Measurements from ENCODE around the gene VPREB3. TPM values are rescaled to one million over a fixed set of nuclear protein-coding genes. Genes with fewer than 3 reads are reported as not detected.
A peak's percentile ranks its signal among the peaks of the same experiment; 100 is the strongest.
"Not testable (repeated sequence)": the region's sequence is repeated elsewhere in the genome, so short reads cannot be mapped to it uniquely, and the experiment has no call there.

VPREB3 gene
- polyA plus RNA-seq, 4 donors, result 0.69 to 1.3 (median 0.78) TPM

DNA sequence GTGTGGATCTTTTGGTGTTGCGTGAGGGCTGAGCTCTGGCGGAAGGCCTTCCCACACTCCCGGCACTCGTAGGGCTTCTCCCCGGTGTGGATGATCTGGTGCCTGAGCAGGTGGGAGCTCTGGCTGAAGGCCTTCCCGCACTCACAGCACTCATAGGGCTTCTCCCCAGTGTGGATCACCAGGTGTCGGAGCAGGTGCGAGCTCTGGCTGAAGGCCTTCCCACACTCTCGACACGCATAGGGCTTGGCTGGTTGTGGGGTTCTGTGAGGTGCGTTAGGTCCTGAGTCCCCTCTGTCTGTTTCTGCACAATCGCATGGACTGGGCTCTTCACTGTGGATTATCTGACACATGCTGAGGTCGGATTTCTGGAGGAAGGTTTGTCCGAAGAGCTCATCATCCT is 9.7 kb downstream of the VPREB3 start:
- DNase-seq (ENCODE audit: low read depth in 4 of 4, low spot score in 3 of 4), result no peak

DNA sequence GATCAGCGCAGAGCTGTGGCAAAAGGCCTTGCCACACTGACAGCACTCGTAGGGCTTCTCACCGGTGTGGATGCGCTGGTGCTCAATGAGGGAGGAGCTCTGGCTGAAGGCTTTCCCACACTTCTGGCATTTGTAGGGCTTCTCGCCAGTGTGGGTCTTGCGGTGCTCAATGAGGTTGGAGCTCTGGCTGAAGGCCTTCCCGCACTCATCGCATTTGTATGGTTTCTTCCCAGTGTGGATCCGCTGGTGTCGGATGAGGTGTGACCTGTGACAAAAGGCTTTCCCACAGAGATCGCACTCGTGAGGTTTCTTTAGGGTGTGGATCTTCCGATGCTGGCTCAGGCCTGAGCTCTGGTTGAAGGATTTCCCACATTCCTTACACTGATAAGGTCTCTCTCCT is 10.2 kb downstream of the VPREB3 start:
- no peak for DNase-seq (ENCODE audit: low read depth in 4 of 4, low spot score in 3 of 4)

DNA sequence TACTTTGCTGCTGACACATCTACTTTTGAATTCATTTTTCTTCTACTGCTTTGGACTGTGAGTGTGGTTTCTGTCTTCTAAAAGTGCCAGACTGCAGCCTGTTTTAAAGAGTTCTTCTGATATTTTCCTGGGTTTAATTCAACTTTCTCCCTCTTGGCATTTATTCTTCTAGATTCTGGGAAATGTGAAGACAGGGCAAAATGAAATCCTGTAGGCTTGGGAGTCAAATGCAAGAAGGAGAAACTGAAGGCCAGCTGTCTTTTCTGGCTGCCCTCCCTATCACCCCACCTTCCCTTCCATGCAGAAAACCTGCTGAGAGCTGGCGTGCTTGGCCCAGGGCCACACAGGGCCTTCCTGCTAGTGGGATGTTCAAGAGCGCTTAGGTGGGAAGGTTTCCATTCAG is 10.9 kb downstream of the VPREB3 start:
- no peak for DNase-seq (ENCODE audit: low read depth in 4 of 4, low spot score in 3 of 4)

DNA sequence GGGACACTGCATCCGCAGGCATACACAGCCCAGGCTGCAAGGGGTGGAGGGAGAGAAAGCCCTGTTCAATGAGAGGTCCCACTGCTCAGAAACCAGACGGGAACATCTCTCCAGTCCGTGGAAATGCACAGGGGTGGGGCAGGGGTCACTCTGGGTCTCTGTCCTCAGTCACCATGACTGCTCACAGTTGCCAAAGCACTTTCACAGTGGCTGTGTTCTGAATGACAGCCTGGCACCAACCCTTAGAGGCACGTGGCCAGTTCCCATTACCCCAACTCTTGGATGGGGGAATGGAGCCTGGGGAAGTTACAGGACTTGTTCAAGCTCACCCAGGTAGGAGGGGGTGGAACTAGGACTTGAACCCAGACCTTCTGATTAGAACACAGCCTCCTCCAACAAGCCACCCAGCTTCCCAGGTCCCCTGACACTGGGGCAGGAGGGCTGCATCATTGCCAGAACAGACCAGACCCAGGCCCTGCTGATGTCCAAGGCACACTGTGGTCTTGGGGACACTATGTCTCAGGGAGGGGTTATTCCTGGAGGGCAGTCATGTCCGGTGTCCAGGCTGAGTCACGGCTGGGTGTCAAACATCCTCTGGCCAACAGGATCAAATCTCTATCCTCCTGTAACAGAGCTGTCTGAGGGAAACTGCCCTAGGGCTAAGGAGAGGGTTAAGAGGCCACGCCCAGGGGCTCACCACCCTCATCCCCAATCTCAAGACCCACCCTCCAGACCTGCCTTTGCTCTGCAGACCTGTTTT is 11.5 kb downstream of the VPREB3 start:
- DNase-seq (ENCODE audit: low read depth in 4 of 4, low spot score in 3 of 4), result no peak

DNA sequence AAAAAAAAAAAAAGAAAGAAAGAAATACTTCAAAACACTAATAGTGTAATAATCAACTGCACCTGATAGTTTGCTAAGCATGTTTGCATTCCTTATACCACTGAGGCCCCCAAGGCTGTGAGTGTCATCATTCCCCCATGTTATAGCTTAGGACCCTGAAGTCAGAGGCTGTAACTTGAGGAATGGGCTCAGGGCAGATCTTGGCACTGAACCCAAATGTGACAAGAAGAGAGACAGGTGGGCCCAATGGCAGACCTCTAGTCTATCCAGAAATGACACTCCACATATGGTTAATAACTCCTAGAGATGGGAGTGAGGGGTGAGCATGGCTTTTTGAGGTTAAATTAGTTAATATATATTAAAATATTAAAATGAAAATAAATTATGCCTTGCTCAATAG is 16.5 kb downstream of the VPREB3 start:
- no peak for DNase-seq (ENCODE audit: low read depth in 4 of 4, low spot score in 3 of 4)

DNA sequence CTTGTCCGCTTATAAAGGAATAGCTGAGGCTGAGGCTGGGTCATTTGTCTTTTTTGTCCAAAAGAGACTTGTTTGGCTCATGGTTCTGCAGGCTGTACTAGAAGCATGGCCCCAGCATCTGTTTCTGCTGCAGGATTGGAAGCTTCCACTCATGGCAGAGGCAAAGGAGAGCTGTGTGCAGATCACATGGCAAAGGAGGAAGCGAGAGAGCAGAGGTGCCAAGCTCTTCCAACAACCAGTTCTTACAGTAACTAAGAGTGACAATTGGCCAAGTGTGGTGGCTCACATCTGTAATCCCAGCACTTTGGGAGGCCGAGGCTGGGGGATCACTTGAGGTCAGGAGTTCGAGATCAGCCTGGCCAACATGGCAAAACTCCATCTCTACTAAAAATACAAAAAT is 26.1 kb downstream of the VPREB3 start:
- not testable (repeated sequence) for DNase-seq (ENCODE audit: low read depth in 4 of 4, low spot score in 3 of 4)

DNA sequence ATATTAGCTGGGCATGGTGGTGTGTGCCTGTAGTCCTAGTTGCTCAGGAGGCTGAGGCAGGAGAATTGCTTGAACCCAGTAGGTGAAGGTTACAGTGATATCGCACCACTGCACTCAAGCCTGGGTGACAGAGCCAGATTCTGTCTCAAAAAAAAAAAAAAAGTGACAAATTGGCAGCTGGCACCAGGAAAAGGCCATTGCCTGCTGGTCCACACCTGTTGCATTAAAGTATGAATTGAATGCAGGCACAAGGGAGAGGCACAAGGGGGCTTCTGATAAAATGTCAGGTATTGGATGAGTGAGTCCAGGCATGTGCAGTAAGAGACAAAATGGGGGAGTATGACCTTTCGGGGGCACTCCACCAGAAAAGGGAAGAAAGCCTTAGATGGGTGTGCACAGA is 31.5 kb downstream of the VPREB3 start:
- no peak for DNase-seq (ENCODE audit: low read depth in 4 of 4, low spot score in 3 of 4)

DNA sequence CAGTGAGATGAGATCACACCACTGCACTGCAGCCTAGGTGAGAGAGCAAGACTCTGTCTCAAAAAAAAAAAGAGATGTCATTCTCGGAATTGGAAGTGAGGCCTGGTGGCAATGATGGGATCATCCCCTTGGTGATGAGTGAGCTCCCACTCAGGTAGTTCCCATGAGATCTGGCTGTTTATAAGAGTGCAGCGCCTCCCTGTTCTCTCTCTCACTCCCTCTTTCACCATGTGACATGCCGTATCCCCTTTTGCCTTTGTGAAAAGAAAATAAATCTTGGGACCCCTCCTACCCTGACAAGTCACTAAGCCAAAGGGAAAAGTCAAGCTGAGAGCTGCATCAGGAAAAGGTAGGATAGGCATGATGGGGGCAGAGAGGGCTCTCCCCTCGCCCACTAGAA is 32.1 kb downstream of the VPREB3 start:
- no peak for DNase-seq (ENCODE audit: low read depth in 4 of 4, low spot score in 3 of 4)

DNA sequence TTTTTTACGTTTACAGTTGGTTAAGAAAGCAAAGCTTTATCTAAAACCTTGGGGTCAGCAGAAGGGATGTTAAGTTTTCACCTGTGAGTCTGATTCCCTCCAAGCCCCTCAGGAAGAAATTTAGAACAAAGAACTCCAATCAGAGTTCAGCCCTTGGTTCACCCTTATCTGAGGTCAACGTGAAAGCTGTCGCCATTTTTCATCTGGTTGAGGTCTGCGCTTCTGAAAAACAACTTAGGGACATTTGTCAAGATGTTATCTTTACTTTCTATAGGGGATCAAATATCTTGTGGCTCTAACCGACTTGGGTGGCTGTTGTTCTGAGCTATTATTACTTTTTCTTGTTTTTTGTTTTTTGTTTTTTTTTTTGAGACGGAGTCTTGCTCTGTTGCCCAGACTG is 33.4 kb downstream of the VPREB3 start:
- no peak for DNase-seq (ENCODE audit: low read depth in 4 of 4, low spot score in 3 of 4)

DNA sequence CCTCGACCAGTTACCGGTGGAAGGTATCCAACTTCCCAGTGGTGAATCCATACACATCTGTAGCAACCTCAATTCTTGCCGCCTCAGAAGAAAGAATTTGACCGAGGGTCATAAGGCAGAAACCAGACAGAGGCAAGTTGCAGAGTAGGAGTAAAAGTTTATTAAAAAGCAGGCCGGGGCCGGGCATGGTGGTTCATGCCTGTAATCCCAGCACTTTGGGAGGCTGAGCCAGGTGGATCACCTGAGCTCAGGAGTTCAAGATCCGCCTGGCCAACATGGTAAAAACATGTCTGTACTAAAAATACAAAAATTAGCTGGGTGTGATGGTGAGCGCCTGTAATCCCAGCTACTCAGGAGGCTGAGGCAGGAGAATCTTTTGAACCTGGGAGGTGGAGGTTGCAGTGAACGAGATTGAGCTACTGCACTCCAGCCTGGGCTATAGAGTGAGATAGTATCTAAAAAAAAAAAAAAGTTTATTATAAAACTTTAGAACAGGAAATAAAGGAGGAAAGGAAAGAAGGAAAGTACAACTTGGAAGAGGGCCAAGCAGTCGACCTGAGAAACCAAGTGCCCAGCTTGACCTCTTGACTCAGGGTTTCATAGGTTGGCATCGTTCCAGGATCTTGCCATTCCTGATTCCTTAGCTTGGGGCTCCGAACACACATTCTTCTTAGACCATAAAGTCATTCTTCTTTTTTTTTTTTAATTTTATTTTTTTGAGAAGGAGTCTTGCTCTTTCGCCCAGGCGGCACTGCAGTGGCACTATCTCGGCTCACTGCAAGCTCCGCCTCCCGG is 35.7 kb downstream of the VPREB3 start:
- no peak for DNase-seq (ENCODE audit: low read depth in 4 of 4, low spot score in 3 of 4)

DNA sequence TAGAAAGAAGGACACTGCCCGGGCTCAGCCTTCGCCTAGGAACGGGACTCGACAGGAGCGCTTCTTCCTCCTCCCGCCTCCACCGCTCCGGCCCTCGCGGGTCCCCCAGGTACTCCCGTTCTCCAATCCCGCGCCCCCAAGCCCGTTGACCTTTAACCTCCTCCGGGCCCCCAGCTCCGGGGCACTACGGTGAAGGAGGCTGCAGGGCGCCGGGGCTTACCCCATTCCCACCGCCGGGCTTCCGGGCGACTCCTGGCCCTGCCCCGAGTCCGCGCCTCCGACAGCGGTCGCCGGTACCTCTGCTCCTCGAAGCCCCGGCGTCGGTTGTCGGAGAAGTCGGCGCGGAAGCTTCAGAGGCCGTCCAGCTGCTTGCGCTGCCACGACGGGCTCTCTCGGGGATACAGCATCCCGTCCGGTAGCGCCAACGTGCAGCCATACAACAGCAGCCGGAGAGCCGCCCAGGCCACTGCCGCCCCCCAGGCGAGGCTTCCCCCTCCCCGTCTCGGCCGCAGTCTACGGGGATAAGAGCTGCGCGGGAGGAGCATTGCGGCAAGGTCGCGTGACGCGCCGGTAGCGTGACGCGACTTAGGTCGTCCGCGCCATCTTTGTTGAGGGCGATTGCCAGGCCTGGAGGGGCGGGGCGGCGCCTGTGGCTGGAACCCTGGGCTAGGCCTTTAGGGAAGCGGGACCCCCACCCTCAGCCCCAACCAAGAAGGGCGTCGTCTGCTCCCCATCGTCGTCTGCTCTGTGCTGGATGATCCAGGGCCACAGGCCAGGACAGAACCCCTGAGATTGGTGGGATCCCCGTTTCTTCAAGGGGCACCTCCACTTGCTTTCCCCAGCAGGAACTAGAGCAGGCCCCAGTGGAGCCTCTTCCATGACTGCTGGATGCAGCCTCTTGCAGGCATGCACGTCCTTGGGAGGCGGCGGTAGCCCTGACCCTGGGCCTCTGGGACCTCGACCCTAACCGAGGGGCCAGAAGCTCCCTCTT is 37.1 kb downstream of the VPREB3 start:
- DNase-seq (ENCODE audit: low read depth in 4 of 4, low spot score in 3 of 4), result peak; percentile 76 to 85 (median 80)

DNA sequence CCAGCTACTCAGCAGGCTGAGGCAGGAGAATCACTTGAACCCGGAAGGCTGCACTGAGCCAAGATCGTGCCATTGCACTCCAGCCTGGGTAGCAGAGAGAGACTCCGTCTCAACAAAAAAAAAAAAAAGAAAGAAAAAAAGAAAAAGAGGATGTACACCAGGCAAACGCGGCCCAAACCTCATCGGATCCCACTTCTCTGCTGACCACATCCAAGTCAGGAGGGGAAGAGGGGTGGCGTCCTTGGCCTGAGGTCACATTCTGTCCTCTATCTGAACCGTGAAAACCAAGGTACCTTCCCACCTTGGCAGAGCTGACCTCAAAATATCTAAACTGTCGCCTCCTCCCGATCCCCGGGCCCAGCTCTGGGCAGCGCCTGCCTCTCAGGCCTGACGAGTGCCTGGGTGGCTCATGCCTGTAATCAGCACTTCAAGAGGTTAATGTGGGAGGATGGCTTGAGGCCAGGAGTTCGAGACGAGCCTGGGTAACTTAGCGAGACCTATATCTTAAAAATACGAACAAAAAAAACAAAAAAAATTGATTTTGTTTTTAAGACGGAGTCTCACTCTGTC is 38.3 kb downstream of the VPREB3 start:
- no peak for DNase-seq (ENCODE audit: low read depth in 4 of 4, low spot score in 3 of 4)

DNA sequence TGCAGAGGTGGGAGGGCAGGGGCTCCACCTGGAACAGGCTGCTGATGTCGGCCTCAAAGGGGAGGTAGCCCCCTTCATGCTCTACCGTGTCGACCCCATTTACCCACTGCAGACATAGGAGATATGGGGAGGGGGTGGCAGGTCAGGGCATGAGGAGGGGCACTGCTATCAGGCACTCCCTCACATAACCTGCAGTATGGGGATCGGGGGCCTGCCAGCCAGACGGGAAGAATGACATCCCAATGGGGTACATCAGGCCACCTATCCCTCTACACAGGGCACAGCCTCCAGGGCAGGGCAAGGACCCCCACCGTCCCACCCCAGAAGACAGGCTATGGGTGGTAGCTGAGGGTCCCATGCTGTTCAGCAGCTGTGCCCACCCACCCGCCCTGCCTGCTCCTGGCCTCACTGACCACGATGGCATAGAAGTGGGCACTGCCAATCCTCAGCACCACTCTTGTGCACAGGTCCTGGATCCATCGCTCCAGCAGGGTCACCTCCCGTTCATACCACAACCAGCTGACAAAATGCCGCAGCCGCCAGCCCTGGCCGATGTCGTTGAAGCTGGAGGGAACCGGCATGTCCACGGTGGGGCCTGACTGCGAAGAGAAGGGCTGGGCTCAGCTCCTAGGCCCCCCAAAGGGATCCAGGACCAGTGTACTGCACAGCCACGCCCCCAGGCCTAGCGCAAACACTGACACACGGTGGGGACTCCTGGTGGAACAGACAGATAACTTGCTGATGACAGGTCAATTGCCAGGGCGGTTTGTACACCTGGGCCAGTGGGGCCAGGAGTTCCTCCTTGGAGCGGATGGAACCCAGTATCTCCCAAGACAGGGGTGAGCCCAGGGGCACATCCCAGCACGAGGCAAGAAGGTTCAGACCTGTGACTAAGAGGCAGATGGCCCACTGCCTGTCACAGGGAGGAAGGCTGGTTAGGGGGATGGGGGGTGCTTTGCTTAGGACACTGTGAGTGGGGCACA is 39.3 kb downstream of the VPREB3 start:
- no peak for DNase-seq (ENCODE audit: low read depth in 4 of 4, low spot score in 3 of 4)

DNA sequence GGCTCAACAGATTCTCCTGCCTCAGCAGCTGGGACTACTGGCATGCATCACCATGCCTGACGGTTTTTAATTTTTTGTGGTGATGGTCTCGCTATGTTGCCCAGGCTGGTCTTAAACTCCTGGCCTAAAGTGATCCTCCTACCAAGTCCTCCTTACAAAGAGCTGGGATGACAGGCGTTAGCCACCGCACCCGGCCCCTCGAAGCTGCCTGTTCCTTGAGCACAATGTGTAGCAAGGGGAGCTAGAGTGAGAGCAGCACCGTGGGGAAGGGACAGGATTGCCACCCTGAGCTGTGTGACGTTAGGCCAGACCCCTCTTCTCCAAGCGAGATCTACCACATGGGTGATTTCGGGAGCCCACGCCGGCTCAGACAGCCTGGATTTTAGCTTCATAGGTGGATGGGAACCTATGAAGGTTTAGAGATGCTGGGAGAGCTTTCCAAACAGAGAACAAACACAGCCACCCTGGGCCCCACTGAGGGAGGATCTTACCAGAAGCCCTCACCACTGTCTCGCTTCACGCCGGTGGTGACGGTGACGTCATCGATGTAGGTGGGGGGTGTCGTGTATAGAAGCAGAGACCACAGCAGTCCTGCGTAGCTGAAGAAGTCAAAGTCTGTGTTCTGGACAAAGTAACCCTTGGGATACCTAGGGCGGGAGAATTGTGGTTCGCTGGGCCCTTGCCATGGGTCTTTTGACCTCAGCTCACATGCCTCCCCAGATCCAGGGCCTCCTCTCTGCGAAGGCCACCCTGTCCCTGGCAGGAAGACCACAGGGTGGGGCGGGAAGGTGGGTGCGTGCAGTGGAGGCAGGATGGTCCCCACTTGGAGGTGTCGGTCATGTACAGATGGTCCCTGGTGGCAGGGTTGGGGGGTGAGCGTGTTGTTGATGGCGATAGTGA is 40.3 kb downstream of the VPREB3 start:
- DNase-seq (ENCODE audit: low read depth in 4 of 4, low spot score in 3 of 4), result no peak

DNA sequence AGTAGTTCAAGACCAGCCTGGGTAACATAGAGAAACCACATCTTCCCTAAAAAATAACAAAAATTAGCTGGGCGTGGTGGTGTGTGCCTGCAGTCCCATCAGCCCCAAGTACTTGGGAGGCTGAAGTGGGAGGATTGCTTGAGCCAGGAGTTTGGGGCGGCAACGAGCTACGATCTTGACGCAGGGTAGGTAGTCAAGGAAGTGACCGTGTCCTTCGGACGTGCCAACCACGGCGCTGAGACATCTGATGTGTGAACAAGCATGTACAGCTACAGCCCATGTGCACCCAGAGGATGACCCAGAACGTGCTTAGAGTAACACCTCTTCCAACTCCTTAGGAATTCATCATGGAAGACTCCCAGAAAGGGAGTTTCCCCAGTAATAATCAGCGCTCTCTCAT is 42.0 kb downstream of the VPREB3 start:
- DNase-seq (ENCODE audit: low read depth in 4 of 4, low spot score in 3 of 4), result no peak

DNA sequence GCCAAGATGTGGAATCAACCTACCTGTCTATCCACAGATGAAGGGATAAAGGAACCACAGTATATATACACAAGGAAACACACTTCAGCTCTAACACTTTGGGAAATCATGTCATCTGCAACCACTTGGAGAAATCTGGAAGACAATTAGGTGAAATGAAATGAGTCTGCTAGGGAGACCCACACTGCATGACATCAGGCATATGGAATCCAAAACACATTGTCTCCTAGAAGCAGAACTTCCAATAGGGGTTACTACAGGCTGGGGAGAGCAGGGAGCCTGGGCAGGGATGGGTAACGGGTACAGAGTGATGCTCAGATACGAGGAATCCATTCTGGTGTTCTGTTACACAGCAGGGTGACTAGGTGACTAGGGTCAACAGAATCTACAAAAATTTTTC is 45.1 kb downstream of the VPREB3 start:
- no peak for DNase-seq (ENCODE audit: low read depth in 4 of 4, low spot score in 3 of 4)

DNA sequence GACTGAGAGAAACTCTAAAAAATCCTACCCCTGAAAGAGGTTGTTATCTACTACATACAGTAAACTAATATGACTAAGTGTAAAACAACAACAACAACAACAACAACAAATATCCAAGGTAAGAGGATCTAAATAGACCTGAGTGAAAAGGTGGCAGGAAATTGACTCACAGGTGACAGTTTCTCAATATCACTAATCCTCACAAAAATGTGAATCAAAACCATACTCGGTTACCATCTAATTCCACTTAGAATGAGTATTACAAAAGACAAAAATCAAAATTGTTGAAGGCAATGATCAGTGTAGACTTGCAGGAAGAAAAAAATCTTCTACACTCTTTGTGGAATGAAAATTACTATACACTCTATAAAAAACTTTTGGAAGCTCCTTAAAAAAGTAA is 46.0 kb downstream of the VPREB3 start:
- no peak for DNase-seq (ENCODE audit: low read depth in 4 of 4, low spot score in 3 of 4)

DNA sequence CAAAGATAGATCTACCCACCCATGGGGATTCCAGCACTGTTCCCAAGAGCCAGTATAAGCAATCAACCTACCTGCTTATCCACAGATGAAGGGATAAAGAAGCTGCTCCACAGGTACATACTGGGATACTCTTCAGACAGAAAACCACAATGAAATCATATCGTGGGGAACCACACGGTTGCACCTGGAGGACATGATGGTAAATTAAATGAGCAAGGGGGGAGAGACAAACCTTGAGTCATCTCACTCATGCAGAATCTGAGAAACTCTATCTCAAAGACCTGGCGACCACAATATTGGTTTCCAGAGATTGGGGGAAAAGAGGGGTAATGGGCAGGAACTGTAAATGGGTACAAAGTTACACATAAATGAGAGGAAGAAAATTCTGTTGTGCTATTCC is 48.9 kb downstream of the VPREB3 start:
- DNase-seq (ENCODE audit: low read depth in 4 of 4, low spot score in 3 of 4), result no peak

All from right renal pelvis (tissue), 4 donors.